ENCODE data around the gene FBRS. TPM values are rescaled to one million over a fixed set of nuclear protein-coding genes. Genes with fewer than 3 reads are reported as not detected.
A peak's percentile ranks its signal among the peaks of the same experiment; 100 is the strongest.

Gene FBRS
- total and polyA plus RNA-seq, 2 of the 13 experiments (the other 11 are each of a cell fraction or from before 2014, with no cell fraction given) = 13.7 to 16.2 TPM

- TF ChIP-seq ZBED4 (CRISPR knock-in tag; IDR thresholded peaks at IDR 0.05; ENCODE audit: borderline replicate concordance) = peak; percentile 91; the same call in 1 of the 2 replicates
- TF ChIP-seq IKZF5 (CRISPR knock-in tag; IDR thresholded peaks at IDR 0.05) = no peak; the same call in none of the 2 replicates
- TF ChIP-seq ATRX (CRISPR knock-in tag; IDR thresholded peaks at IDR 0.05; ENCODE audit: borderline replicate concordance) = no peak
- peak; percentile 85 for TF ChIP-seq DZIP1 (CRISPR knock-in tag; IDR thresholded peaks at IDR 0.05)
- TF ChIP-seq SIN3A (IDR thresholded peaks at IDR 0.05; ENCODE audit: borderline replicate concordance, low read depth, low read length) = peak; percentile 94
- peak; percentile 92 for TF ChIP-seq ZNF280D (CRISPR knock-in tag; IDR thresholded peaks at IDR 0.05)
- TF ChIP-seq NKX3-1 (CRISPR knock-in tag; IDR thresholded peaks at IDR 0.05) = peak; percentile 89; the same call in 1 of the 2 replicates
- TF ChIP-seq ZNF646 (CRISPR knock-in tag; IDR thresholded peaks at IDR 0.05) = no peak
Measured at GRCh38 chr16:30609926-30610839, 48.0 kb upstream of the FBRS start, which contains the start of gene ZNF689 (continued).
